ENCODE results near the gene CDKL4.
"Not testable (repeated sequence)": the region's sequence is repeated elsewhere in the genome, so short reads cannot be mapped to it uniquely, and the experiment has no call there.

The CDKL4 gene

GRCh38 chr2:39243469-39244123 is at the start of gene CDKL4:
TSS of gene CDKL4 (minus strand) at chr2:39243970.
- DNase-seq (ENCODE audit: low read depth in 2 of 2): no peak

GRCh38 chr2:39290433-39290832 is 46.7 kb upstream of the CDKL4 start:
- DNase-seq (ENCODE audit: low read depth in 2 of 2): no peak

- DNase-seq (ENCODE audit: low read depth in 2 of 2): no peak
These were observed 45.8 kb upstream of the CDKL4 start for GRCh38 chr2:39289609-39290008.

GRCh38 chr2:39283561-39283960 is 39.8 kb upstream of the CDKL4 start:
- no peak for DNase-seq (ENCODE audit: low read depth in 2 of 2)

GRCh38 chr2:39281391-39281790 is 37.6 kb upstream of the CDKL4 start:
- no peak for DNase-seq (ENCODE audit: low read depth in 2 of 2)

GRCh38 chr2:39275016-39275415 is 31.2 kb upstream of the CDKL4 start:
- no peak for DNase-seq (ENCODE audit: low read depth in 2 of 2)

GRCh38 chr2:39269941-39270340 is 26.2 kb upstream of the CDKL4 start:
- no peak for DNase-seq (ENCODE audit: low read depth in 2 of 2)

- no peak for DNase-seq (ENCODE audit: low read depth in 2 of 2)
These were observed 23.2 kb upstream of the CDKL4 start for GRCh38 chr2:39266916-39267434.

- no peak for DNase-seq (ENCODE audit: low read depth in 2 of 2)
These were observed 22.5 kb upstream of the CDKL4 start for GRCh38 chr2:39266139-39266805.

GRCh38 chr2:39265315-39265714 is 21.5 kb upstream of the CDKL4 start:
- DNase-seq (ENCODE audit: low read depth in 2 of 2): no peak

- DNase-seq (ENCODE audit: low read depth in 2 of 2): no peak
These were observed 21.0 kb upstream of the CDKL4 start for GRCh38 chr2:39264733-39265132.

GRCh38 chr2:39260087-39260486 is 16.3 kb upstream of the CDKL4 start:
- DNase-seq (ENCODE audit: low read depth in 2 of 2): no peak

GRCh38 chr2:39256040-39256439 is 12.3 kb upstream of the CDKL4 start:
- DNase-seq (ENCODE audit: low read depth in 2 of 2): no peak

- no peak for DNase-seq (ENCODE audit: low read depth in 2 of 2)
These were observed 9.2 kb upstream of the CDKL4 start for GRCh38 chr2:39252888-39253518.

GRCh38 chr2:39247512-39248043 is 3.8 kb upstream of the CDKL4 start:
- no peak for DNase-seq (ENCODE audit: low read depth in 2 of 2)

- DNase-seq (ENCODE audit: low read depth in 2 of 2): no peak
These were observed 2.7 kb upstream of the CDKL4 start for GRCh38 chr2:39246382-39246980.

GRCh38 chr2:39244963-39245625 is 1.3 kb upstream of the CDKL4 start:
- not testable (repeated sequence) for DNase-seq (ENCODE audit: low read depth in 2 of 2)

- not testable (repeated sequence) for DNase-seq (ENCODE audit: low read depth in 2 of 2)
These were observed 582 bp upstream of the CDKL4 start for GRCh38 chr2:39244241-39244862.

- DNase-seq (ENCODE audit: low read depth in 2 of 2): no peak
These were observed 2.2 kb downstream of the CDKL4 start for GRCh38 chr2:39241588-39241987.

GRCh38 chr2:39240758-39241157 is 3.0 kb downstream of the CDKL4 start:
- DNase-seq (ENCODE audit: low read depth in 2 of 2): no peak

- DNase-seq (ENCODE audit: low read depth in 2 of 2): no peak
These were observed 9.0 kb downstream of the CDKL4 start for GRCh38 chr2:39234754-39235153.

All from stimulated activated CD8-positive, alpha-beta memory T cell treated with anti-CD3 and anti-CD28 coated beads, Interleukin-2, amount 100 ng/mL, for 48 hours (primary cell).